Stimulated activated CD4-positive, alpha-beta T cell treated with anti-CD3 and anti-CD28 coated beads, Interleukin-12 subunit alpha, Interleukin-12 subunit beta, amount 100 ng/mL, for 4 hours (primary cell): ENCODE data around the gene C19orf67.

Source experiments
- DNase-seq: peaks from one replicate; pipeline ENCODE4 v3.0.0-alpha.2; 2020

The C19orf67 gene

DNA sequence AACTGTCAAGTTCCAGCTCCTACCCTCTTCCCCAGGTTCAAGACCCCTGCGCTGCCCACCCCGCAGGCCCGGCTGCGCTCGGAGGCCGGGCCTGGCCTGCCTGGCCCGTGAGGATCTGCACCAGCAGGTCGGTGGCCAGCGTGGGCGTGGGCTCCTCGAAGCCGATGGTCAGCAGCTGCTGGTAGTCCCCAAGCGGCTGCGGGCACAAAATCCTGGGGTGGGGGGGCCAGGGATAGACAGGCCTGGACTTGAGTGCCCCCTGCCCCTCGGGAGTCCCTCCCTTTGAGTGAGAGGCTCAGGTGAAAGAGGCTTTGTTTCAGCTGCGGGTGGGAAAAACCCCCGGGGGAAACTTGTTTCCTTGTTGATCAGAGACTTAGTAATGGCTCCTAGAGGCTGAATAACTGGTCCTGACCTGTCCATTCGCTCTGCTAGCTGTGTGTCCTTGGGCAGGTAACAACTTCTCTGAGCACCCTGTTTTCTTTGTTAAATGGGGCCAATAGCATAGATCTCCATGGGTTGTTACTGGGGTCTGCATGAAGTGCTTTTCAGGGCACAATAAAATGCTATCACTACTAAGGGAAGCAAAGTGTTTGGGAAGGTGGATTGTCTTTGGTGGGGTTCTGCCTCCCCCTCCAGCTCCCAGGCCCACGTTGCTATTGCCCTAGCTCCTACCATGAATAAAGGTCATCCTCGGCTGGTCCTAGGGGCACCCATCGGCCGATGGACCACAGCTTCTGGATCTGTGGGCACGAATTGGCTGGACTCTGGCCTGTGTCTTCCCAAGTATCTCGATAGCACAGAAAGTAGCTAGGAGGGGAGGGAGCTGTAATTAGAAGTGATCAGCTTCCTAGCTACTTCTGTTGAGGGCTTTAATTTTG, 3.5 kb downstream of the C19orf67 start:
- peak; percentile 34 for DNase-seq

DNA sequence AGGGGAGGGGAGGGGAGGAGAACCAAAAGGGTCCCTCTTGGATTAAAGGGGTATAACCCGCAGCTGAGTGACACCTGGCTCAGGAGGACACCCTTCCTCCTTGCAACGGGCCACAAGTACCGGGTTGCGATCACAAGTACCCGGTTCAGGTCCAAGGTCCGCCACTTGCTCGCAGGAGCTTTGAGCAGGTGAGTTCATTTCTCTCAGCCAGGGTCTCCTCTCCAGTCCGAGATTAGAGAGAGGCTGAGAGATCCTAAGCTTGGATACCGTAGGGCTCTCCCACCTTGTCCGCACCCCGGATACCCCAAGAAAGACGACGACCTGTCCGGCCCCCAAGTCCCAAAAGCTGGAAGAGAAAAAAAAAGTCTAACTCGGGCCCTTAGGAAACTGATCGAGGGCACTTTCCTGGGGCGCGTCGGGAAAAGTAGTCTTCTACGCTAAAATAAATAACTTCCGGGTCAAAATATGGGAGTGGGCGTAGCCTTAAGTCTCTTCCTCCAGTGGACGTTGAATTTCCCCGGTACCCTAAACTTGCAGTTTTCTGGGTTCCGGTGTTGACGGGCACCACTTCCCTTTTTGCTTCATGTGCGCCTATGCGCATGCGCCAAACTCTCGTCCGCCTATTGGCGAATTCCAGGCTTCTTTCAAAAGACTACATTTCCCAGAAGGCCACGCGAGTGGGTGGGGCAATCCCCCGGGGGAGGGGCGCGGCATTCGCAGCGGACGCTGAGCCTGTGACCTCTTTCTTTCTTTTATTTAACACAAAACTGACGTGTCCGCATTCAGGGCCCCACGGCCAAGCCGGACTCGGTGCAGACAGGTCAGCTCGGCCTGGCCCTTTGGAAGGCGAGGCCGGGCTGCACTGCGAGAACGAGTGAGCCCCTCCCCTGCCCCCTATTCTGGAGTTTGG, 4.4 kb downstream of the C19orf67 start:
- peak; percentile 97 for DNase-seq

DNA sequence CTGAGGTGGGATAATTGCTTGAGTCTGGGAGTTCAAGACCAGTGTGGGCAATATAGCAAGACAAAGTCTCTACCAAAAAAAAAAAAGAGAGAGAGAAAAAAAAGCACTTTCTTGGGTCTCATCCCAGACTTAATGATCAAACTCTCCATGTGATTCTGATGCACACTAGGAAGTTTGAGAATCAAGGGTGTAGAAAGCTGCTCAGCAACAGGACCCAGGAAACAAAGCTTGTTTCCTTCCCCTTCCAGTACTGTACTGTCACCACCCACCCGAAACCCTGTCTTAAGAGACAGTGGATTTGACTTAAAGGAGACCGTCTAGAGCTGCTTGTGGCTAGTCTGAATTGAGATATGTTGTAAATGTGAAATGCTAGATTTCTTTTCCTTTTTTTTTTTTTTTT, 7.2 kb downstream of the C19orf67 start:
- no peak for DNase-seq

DNA sequence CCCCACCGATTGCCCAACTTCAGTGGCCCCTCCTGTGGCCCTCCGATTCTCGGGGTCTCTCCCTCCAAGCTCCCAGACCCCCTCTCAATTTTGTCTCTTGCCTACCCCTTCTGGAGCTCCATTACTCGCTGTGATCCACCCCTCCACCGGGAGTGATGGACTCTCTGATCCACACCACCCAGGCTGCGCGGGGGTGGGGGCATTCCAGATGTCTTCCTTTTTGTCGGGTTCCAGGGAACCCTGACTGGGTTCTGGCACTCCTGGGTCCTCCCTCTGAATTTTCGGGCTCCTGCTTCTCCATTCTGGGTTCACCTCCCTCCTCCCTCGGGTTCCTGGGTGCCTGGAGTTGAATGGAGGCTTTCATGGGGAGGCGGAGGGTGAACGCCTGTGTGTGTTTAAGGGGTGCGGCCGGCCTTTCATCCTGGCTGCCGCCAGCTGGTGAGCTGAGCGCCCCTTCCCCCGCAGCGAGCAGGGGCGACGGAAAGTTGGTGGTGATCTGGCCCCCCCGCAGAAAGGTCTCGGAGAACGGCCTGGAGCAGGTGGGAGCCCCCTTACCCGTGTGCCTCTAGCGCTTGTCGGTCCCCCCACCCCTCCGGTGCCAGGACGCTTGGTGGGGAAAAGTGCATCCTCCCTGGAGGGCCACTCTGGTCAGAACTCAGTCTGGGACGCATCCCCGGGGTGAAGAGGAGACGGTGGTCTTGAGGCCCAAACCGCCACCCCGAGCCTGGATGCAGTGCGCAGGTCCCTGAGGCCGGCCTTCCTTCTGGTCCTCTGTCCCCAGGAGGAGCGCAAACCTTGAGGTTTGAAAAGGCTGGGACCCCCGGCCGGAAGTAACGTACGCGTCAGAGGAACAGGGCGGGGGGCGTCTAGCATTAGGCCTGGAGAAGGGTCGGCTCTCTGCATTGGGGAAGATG, 11.4 kb downstream of the C19orf67 start:
- no peak for DNase-seq

DNA sequence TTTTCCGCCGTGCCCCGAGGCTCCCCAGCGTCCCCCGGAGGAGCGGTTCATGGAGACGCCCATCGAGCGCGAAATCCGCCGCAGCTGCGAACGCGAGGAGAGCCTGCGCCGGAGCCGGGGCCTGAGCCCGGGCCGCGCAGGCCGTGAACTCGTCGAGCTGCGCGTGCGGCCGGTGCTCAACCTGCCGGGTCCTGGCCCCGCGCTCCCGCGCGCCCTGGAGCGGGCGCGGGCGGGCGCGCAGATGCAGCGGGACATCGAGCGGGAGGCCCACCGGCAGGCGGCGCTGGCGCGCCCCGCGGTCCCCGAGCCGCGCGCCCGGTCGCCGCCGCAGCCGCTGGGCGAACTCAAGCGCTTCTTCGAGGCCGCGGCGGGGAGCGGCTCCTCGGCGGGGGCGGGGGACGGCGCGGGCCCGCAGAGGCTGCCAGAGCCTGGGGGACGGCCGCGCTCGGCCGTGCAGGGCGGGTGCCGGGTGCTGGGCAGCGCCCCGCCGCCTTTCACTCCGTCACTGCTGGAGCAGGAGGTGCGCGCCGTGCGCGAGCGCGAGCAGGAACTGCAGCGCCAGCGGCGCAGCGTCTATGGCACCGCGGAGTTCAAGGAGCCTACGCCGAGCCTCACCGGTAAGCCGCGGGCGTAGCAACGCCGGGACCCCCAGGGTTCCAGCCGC, 12.2 kb downstream of the C19orf67 start:
- DNase-seq = peak; percentile 77

DNA sequence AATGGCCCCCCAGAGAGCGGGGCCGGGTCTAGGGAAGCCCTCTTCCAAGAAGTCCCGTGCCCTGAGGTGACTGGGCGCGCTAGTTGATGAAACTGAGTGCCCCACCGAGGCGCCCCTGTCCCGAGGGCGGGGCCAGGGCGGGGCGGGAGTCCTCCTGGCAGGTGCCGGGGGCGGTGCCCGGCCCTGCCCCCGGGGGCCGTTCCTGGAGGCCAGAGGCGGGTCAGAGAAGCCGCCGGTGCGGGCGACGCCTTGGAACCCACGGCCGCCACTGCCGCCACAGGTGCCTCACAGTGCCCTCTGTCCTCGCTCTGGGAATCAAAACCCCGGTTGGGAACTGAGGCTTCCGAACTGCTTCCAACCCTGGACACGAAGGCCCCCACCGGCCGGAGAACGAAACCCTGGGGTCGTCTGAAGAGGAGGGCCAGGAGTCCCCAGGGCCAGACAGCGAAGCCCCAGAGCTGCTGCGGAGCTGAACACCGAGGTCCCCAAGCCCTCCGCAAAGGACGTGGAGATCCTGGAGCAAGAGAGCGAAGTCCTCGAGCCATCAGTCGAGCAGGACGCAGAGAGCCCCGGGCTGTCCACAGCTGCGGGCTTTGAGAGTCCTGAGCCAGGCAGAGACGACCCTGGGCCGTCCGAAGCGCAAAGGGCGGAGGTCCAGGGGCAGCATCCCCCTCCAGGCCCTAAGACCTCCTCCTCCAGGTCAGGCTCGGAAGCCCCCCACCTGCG, 12.9 kb downstream of the C19orf67 start, which contains the start of gene MISP3:
Gene MISP3 (plus strand): TSS at position 252 of the 726 bp plus-strand sequence. CDS start 524 bp downstream, outside the sequence.
- DNase-seq = peak; percentile 39

DNA sequence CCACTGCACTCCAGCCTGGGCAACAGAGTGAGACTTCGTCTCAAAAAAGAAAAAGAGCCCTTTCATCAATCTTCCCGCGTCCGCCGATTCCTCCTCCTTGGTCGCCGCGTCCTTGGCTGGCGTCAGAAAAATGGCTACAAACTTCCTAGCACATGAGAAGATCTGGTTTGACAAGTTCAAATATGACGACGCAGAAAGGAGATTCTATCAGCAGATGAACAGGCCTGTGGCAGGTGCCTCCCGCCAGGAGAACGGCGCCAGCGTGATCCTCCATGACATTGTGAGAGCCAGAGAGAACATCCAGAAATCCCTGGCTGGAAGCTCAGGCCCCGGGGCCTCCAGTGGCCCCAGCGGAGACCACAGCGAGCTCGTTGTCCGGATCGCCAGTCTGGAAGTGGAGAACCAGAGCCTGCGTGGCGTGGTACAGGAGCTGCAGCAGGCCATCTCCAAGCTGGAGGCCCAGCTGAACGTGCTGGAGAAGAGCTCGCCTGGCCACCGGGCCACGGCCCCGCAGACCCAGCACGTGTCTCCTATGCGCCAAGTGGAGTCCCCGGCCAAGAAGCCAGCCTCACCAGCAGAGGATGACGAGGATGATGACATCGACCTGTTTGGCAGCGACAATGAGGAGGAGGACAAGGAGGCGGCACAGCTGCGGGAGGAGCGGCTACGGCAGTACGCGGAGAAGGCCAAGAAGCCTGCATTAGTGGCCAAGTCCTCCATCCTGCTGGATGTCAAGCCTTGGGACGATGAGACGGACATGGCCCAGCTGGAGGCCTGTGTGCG, 15.1 kb downstream of the C19orf67 start:
- DNase-seq = no peak

DNA sequence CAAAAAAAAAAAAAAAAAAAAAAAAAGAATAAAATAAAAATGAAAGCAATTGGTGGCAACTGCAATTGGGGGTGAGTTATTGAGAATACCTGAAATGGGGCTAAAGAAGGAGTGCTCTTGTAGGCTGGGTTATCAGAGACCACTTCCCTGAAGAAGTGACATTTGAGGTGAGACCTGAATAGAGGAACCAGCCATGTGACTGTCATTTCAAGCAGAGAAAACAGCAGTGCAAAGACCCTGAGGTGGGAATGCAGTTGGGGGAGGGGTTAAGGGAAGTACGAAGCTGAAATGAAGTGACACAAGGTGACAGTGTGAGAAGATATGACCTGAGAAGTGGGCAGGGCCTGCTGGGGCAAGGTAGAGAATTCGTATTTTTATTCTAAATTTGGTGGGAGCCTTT, 19.4 kb downstream of the C19orf67 start:
- DNase-seq = no peak

DNA sequence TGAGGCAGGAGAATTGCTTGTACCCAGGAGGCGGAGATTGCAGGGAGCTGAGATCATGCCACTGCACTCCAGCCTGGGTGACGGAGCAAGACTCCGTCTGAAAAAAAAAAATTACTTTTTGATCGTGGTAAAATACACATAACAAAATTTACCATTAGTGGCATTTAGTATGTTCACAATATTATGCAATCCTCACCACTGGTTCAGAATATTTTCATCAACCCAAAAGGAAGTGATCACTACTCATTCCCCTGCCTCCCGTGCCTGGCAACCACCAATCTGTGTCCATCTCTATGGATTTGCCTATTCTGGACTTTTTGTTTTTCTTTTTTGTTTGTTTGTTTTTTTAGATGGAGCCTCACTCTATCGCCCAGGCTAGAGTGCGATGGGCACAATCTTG, 22.5 kb downstream of the C19orf67 start:
- no peak for DNase-seq

DNA sequence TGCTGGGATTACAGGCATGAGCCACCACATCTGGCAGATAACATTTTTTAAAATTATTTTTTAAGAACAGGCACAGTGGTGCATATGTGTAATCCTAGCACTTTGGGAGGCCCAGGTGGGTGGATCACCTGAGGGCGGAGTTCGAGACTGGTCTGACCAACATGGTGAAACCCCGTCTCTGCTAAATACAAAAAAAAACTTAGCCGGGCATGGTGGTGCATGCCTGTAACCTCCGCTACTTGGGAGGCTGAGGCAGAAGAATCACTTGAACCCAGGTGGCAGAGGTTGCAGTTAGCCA, 23.1 kb downstream of the C19orf67 start:
- DNase-seq = no peak

DNA sequence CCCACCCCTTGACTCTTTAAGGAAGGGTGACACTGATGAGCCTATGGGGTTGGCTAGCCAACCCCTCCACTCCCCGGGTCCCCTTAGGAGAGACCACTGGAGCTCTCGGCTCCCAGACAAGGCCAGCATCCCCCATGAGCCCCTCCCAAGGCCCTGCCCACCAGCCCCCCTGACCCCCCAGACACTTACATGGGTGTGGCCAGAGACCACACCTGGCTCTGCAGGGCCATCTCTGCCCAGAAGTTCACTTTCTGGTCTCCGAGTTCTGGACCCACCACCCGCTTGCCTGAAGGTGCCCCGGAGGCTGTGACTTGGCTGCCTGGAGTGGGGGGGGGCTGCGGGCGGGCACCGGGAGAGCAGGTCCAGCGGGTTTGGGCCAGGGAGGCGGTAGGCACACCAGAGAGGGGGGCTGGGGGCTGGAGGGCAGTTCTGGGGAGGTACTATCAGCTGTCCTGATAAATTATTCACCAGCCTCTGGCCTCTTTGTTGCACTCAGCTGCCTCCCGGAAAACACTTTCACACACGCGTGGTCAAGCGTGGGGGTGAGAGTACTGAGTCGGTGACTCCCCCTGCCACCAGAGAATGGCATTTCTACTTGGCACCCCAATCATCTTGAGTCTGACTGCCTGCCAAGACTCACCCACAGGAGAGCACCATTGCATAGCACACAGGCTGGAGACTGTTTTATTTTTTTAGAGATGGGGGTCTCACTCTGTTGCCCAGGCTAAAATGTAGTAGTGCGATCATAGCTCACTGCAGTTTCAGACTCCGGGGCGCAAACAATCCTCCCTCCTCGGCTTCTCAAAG, 23.6 kb downstream of the C19orf67 start, which contains the start of gene PALM3:
Gene PALM3 (minus strand): TSS at position 326 of the 807 bp plus-strand sequence. CDS start 96 bp downstream, at position 230.
- no peak for DNase-seq

DNA sequence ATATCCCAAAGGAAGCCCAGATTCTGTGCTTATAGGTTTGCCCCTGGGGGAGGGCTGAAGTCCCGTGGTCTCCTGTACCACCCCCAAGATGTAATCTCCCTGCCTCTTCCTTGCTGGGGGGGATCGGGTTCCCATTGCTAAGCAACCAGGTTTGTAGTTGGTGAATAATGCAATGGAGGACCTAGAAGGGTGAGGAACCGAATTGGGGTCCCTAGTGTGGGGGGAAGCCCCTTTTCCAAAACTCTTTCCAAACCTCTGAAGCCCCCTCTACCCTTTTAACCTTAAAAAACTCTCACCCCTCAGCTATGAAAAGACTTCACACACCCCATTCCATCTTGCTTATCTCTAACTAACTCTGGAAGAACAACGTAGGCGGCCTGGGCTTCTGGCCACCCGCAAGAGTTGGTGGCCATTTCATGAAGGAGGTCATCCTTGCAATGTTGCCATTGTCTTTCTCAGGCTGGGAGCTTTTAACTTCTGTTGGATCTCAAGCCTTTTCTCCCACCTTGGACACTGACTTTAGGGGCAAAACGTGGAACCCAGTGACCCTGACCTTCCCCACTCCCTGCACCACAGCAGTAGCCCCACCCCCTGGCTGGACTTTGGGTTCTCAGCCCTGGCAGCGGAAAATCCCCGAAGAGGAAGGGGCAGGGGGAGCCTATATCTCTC, 24.4 kb downstream of the C19orf67 start:
- DNase-seq = no peak

DNA sequence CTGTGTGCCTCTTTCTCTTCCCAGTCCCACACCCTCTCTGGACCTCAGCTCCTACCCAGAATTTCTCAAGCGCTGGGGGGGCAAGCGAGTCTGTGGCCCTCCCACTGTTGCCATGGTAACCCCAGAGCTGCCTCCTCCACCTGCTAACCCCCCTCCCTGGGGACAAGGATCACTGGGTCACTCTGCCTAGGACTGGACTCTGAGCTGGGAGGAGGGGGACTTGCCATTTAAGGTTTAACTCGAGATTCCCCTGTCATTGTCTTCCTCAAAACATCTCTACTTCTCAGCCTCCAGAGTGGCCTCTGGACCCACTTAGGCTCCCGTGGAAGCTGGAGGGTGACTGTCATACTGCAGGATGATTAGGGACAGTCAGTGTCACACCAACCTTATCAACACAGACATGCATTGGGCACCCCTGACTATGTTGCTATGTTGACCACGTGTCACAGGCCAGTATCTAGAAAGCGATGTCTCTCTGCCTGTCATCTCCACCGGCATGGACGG, 25.9 kb downstream of the C19orf67 start:
- no peak for DNase-seq

DNA sequence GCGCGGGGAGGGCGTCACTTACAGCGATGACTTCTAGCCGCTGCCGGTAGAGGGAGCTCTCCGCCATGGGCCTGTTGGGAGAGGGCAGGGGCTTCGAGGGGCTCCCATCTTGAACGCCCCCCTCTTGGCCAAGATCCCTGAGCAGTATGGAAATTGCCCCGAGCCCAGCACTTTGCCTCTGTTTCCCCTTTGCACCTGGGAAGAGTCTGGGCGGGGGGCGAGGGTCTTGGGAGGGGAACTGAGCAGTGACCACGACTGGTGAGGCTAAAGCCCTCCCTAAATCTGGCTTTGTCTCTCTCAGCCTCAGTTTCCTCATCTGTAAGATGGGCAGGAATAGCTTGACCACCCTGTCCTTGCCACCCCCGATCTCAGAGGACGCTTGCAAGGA, 26.5 kb downstream of the C19orf67 start:
- peak; percentile 51 for DNase-seq

DNA sequence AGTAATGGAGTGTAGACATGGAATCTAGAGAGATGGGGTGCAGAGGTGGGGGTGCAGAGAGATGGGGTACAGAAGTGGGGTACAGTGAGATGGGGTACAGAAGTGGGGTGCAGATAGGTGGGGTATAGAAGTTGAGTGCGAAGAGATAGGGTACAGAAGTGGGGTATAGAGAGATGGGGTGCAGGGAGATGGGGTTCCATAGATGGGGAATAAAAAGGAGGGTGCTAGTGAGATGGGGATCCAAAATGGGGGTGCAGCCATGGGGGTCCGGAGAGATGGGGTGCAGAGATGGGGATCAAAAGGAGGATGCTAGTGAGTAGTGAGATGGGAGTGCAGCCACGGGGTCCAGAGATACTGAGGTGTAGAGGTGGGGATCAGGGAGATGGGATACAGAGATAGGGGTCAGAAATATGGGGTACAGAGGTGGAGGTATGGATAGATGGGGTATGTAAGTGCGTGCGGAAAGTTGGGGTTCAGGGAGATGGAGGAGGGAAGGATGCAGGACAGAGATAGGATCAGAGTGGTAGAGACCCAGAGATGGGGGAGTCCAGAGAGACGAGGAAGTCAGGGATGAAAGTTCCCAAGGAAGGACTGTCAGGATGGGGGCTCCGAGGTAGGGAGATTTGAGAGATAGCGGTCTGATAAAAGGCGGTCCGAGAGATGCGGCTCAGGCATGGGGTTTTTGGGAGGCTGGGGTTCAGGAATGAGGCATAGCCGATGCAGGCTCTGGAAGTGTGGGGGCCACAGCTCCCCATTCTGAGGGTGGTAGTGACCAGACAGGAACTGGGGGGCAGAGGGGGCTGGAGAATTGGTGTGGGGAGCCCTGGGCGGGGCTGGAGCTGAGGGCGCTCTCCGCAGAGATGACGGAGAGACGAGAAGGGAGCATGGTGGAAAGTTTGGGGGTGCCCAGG, 27.1 kb downstream of the C19orf67 start:
- no peak for DNase-seq

DNA sequence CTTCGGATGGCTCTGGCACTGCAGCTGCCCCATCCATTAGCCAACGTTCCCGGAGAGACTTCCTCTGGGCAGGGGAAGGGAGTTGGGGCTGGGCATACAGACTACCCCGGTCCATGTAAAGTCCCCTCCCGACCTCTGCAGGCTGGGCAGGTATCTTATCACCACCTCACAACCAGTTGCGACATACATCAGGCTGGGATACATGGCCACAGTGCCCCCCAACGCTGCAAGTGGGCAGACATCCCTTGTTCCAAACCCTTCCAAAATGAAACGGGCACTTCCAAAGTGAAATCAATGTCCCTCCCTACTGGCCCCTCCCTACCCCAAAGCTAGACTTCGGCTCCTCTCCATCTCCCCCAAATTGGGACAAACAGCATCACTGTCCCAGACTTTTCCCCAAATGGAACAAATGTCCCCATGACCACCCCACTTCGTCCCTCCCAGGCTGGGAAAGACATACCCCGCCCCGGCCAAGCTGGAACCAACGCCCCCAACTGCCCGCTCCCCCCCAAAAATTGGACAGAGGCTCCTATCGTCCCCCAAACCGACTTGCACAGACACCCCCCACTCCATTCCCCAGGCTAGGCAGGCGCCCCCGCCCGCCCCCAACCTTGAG, 28.7 kb downstream of the C19orf67 start:
- no peak for DNase-seq

DNA sequence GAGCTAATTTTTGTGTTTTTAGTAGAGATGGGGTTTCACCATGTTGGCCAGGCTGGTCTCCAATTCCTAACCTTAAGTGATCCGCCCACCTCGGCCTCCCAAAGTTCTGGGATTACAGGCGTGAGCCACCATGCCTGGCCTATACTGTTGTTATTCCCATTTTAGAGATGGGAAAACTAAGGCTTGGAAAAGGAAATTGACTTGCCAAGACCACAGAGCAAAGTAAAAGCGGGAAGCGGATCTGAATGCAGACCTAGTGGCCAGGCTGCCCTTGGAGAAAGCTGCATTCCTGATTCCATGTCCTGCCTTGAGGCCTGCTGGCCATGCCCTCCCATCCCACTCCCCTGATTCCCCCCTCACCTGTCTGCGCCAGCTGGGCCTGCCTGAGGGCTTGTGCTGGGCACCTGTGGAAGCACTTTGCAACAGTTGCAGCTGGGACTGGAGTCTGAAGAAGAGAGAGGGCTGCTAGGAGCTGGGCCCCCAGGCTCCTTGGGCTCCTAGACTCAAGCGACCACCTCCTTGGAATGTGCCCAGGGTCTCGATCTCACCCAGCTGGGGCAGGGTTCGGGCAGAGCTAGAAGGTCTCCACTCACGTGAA, 29.4 kb downstream of the C19orf67 start:
- no peak for DNase-seq
